K562 (cell line): ENCODE results near the gene ZNF814.

ENCODE experiments used
- ETV6 ChIP-seq, 3 experiments: fragments of 150-350 bp in 1 of 3; sonication (generic) in 1 of 3; formaldehyde crosslinking in 1 of 3; IDR thresholded peaks; 2 replicates each; pipeline versions ENCODE4 v1.6.1 to v1.8.0; 2014 to 2022; ENCODE audit warnings: borderline replicate concordance in 2 of 3, low read depth in 2 of 3, antibody characterized with exemption in 1 of 3, low read length in 1 of 3, mild to moderate bottlenecking in 1 of 3, missing genetic modification reagents in 1 of 3
- KLF6 ChIP-seq: fragments of 250-450 bp; sonication (Bioruptor Pico); IDR thresholded peaks from 2 replicates; pipeline ENCODE4 v1.4.0; 2020; ENCODE audit warnings: mild to moderate bottlenecking, moderate library complexity, borderline replicate concordance
- PHB2 ChIP-seq: fragments of 450-650 bp; IDR thresholded peaks from 2 replicates; pipeline ENCODE4 v1.6.1; 2017; ENCODE audit warnings: low read depth
- SP1 ChIP-seq: sonication (generic); formaldehyde crosslinking; IDR thresholded peaks from 2 replicates; pipeline ENCODE4 v1.8.1; 2022; ENCODE audit warnings: mild to moderate bottlenecking, missing genetic modification reagents
- TCF7 ChIP-seq: sonication (generic); IDR thresholded peaks from 2 replicates; pipeline ENCODE4 v1.6.1; 2016; ENCODE audit warnings: antibody characterized with exemption, borderline replicate concordance

DNA sequence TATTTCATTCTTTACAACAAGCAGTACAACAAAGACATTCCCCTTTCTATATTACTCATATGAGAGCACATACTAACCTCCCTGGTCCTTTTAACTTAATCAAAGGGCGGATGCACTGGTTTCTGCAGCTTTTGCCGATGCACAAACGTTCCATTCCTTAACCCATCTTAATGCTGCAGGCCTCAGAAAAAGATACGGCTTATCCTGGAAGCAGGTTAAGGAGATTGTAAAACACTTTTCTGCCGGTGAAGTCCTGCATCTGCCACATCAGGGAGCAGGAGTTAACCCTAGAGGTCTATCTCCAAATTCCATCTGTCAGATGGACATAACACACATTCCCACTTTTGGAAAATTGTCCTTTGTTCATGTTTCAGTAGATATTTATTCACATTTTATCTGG lies 11.5 kb upstream of the ZNF814 start:
- TF ChIP-seq SP1 (no peak), ETV6 (IDR thresholded peaks at IDR 0.05; ENCODE audit: borderline replicate concordance in 1 of 2, low read depth in 2 of 2, low read length in 1 of 2) (no peak), ETV6 (CRISPR knock-in tag; IDR thresholded peaks at IDR 0.05; ENCODE audit: borderline replicate concordance) (no peak), KLF6 (CRISPR knock-in tag) (no peak), TCF7 (no peak), PHB2 (no peak)
